Measurements from ENCODE around the gene SLC15A4.

SLC15A4 gene

DNA sequence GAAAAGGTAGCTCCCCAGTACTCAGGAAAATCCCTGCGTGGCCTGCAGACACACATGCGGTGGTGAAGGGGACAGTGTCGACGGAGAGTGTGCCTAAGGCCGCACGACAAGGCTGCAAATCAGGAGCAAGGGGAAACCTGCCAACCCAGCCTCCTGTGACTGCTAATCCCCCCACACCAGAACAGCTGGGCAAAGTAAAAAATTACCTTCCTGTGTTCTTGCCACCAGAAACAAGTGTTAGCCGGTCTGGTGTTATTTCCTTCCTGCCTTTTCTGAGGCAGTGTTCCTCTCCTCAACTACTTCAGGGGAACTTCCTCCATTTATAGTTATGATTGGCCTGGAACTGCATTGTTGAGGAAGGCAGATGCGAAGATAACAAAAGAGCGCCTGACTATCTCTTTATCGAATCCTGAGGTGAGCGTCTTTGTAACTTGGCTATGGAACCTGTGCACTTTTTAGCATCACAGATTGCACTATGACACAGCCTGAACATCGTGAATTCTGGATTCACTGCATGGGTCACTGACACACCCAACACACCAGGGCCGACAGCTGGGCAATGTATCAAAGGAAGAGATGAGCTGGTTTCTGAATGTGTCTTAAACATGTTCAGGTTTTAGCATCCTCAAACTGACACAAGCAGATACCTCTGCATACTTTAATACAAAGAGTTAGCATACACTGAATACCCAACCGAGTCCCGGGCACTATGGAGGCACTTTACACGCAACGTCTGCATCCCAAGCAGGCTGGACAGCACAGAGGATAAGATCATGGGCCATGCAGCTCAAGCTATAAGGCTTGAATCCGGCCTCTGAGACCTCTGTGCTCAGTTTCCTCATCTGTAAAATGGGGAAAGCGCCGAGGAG, 28.9 kb downstream of the SLC15A4 start:
- DNase-seq (ENCODE audit: low spot score) = peak; percentile 49

DNA sequence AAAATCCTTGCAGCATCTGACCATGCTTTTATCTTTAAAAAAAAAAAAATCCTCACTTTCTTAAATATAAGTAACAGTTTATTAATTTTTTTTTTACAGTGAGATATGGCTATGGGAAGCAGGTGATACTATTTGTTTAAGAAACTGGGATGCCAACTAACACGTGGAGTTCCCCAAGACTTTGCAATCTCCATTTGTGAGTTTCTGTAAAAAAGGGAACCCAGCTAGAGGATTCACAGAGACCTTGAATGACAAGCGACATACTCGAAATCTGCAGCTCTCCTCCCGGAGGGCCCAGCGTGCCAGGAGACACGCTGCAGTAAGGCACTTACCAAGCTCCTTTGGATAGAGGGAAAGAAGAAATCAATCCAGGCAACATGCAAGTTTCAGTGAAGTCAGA, 30.1 kb downstream of the SLC15A4 start:
- peak; percentile 33 for DNase-seq (ENCODE audit: low spot score)

DNA sequence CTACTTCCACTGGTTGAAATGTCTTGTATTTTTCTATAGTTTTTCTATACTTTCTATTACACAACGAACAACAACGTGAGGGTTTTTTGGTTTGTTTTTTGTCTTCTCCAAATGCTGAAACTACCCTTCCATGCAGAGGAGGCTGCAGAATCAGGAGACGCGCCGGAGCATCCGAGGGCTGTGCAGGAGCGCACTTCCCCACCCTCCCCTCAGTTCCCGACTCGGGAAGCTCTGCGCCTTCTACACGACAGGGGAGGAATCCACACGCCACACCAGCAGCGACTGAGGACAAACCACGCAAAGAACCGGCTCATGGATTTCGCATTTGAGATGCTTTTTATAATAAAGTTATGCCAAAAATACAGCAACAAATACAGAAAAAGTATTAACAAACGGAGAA, 30.9 kb downstream of the SLC15A4 start:
- DNase-seq (ENCODE audit: low spot score) = no peak

DNA sequence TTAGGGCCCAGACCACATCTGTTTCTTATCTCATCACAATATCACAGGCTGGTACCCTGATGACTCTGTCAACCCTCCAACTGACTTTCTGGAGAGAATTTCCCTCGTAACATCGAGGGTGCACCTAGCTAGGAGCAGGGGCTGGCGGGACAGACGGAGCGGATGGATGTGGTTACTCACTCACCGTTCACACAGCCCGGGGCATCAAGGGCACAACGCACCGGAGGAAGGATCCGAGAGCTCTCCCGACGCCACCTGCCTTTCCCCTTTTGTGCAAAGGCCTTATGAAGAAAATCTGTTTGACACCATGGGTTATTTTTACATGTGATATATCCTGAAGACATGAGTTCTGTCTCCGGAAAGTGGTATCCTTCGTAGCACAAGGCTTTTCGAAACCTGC, 31.4 kb downstream of the SLC15A4 start:
- no peak for DNase-seq (ENCODE audit: low spot score)

DNA sequence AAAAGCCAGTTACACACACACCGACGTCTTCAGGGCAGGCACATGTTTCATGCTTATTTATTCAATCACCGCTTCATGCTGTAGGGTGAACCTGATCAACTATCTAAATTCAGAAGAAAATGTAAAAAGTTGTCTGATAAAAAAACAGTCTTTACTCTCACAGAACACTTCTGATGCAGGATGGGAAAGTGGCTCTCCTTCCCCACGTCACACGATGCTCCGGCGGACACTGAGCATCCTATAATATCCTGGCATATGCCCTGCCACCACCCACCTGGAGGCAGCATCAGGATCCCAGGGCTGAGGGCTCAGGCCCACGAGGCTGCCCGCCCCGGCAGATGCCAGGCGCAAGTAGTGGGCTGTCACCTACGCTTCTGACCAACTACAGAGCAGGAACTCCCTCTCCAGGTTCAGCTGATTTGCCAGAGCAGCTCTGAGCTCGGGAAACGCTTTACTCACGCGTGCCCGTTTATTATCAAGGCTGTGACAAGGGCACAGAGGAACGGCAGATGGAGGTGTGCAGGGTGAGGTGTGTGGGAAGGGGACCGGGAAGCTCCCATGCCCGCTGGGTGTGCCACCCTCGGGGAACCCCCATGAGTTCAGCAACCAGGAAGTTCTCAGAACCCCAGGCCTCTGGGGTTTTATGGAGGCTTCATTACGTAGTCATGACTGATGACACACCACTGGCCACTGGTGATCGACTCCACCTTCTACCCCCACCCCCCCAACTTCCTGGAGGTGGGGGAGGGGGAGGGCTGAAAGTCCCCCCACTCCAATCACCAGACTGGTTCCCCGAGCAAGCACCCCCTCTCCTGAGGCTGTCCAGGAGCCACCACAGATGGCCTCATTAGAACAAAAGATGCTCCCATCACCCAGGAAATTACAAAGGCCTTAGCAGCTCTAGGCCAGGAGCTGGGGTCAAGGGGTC, 32.1 kb downstream of the SLC15A4 start:
- no peak for DNase-seq (ENCODE audit: low spot score)

DNA sequence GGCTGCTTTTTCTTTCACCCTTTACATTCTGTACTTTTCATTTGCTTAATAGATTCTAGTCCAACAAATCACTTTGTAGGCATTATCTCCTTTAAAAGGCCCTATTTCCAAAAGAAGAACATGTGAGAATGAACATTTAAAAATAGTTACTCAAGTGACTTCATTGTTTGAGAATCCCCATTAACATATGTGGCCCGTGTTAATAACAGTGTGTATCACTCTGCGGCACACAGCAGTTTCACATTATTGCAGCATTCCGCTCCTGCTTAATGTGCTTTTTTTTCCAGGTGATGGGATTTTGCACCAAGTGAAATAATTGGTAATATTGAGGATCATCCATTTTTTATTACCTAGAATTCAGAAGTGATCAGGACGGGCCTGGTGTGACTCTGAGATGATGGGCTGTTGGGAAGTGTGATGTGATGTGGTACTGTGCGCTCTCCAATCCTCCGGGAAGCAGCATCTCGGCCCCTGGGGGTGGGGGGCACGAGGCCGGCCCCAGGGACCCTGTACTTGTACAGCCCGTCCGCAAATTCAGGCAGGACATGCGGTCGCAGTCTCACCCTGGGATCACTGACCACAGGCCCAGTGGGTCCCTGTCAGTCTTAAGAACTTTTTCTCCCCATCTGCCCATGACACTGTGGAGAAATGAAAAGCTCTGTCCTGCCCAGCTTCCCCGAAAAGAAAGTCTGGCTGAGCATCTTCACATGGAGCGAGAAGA, 32.9 kb downstream of the SLC15A4 start:
- no peak for DNase-seq (ENCODE audit: low spot score)

DNA sequence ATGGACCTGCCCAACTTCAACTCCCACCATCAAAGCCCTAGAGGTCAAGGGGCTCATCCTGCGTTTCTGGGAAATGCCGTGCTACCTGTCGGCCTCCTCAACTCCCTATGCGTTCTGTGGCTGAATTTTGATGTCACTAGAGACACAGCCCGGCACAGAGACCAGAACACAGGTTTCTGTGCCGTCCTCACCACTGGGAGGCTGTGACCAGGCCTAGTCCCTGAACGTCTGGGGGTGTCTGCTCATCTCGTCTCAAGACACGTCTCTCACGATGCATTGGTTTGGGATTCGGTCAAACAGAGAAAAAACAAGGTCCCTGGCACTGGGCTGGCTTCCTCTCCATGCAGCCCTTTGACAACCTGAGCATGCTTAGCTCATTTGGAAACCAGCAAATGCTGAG, 33.5 kb downstream of the SLC15A4 start:
- no peak for DNase-seq (ENCODE audit: low spot score)

DNA sequence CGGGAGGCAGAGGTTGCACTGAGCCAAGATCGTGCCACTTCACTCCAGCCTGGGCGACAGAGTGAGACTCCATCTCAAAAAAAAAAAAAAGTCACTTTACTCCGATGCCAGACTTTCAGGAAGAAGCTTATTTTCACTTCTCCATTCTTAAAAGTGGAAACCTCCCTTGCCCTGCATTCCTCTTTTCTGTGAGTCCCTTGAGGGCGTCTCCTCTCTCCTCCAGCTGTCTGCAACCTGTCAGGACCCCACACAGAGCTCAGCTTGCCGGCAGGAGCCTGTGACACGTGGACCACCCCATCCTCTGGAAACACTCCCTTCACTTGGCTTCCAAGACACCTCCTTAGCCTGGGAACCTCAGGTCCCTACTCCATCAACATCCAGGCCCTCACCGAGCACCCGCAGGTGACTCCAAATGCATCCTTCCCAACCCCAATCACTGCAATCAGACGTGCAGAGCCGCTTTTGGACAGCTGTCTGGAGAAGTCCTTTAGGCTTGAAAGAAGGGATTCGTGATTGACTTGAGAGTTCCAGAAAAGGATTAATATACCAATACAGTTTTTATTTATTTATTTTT, 34.3 kb downstream of the SLC15A4 start:
- peak; percentile 48 for DNase-seq (ENCODE audit: low spot score)

DNA sequence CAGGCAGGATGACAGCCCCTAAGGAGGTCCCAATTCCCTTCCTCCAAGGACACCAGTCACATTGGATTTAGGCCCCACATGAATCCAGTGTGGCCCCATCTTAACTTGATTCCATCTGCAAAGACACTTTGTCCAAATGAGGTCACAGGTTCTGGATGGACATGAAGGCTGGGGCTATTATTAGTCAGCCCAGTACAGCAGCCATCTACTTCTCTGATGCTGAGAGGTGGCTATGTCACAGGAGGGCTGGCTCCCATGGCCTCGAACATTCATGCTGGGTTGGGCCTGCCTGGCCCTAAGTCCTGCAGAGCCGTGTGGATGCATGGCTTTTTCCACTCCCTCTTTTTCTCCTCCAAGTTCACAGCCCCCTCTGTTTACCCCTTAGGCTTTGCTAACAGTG, 35.9 kb downstream of the SLC15A4 start:
- no peak for DNase-seq (ENCODE audit: low spot score)

DNA sequence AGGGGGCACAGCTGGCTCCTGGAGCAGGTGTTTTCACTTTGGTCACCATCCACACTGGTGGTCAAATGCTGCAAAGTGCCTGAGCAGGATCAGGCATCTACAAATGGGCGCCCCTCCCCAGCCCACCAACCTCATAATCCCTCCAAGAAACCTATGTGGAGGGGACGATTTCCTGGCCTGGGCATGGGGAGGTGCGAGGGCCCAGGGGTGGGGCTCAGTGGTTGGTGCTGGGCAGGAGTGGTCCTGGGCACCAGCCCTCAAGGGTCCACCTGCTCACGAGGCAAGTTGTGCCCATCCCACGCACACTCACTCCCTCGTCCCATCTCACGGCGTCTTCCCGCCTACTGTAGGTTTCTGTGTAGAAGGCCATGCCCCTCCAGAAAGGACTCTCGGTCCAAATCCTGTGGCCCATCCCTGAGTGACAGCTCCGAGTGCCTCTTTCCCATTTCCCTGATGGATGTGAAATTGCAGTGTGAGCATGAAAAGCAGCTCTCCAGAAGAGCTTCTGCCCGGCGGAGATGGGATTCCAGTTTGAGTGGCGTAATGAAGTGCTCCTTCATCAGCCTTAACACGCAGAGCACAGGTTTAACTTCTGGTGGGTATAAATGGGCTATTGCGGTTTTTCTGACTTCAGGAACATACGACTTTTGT, 36.9 kb downstream of the SLC15A4 start:
- no peak for DNase-seq (ENCODE audit: low spot score)

DNA sequence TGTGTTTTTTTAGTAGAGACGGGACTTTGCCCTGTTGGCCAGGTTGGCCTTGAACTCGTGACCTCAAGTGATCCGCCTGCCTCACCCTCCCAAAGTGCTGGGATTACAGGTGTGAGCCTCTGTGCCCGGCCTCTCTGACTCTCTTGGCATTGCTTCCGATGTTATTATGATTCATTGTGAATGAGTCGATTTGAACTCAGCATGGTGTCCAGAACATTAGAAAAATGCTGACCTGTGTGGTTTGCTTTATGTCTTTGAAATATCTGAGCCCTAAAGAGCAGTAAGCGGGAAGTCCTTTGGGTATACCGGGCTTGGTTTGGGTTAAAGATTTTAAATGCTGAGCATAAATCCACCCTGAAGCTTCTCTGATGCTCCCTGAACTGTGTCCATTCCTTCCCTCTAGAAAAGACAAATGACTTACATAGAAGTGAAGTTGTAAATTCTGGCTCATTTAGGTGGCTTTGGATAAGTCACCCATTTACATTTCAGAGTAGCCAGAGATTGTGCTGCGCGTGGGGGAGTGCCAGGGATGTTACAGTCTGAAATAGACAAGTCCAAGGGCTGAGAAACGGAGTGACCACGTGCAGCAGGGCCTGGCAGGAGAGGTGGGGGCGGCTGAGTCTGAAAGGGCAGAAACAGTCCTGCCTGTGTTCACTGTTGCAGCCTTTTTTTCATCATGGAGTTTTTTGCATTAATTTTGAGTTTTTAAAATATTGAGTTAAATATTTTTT, 39.6 kb downstream of the SLC15A4 start:
- no peak for DNase-seq (ENCODE audit: low spot score)

DNA sequence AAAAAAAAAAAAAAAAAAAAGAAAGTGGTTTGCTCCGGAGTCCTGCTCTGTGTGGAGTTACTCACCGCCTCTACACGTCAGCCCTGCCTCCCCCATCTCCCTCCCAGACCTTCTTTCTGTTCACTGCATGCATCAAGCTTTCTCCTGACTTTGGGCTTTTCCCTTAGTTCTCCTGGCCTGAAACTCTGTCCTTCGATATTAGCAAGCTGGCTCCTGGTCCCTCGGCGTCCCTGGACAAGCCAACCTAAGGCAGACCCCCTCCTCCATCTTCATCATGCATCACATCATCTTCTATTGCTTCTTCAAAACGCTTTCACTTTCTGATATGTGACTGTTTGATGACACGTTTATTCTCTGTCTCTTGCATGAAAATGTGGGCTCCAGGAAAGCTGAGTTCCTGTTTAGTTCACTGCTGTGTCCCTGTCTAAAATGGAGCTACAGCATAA, 40.6 kb downstream of the SLC15A4 start:
- DNase-seq (ENCODE audit: low spot score) = no peak

DNA sequence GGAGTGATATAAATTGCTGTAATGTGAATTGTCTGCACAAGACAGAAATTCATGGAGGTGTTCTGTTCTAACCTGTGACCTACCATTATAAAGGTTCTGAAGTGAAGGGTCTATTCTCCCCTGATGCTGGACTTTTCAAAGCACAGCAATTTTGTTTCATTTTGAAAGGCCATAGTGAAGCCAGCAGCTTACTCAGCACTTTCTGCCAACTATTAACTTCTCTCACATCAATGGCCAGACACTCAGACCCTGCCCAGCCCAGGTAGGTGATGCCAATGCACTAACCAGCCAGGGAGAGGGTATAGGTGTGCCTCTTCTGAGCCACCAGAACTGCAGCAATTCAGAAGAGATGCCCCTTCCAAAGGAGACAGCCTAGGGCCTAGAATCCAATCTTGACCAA, 43.9 kb downstream of the SLC15A4 start:
- DNase-seq (ENCODE audit: low spot score) = no peak

DNA sequence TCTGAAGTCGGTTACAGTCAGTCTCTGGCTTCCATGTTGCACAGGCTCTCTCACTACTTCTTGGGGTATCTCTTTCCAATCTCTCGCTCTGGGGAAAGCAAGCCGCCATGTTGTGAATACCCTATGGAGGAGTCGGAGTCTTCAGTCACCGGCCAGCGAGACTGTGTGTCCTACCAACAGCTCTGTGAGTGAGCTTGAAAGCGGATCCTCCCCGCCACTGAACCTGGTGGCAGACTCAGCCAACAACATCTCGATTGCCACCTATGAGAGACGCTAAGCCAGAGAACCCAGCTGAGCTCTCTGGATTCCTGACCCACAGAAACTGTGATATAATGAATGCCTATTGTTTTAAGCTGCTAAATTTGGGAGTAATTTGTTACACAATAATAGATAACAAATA, 51.5 kb downstream of the SLC15A4 start:
- no peak for DNase-seq (ENCODE audit: low spot score)

DNA sequence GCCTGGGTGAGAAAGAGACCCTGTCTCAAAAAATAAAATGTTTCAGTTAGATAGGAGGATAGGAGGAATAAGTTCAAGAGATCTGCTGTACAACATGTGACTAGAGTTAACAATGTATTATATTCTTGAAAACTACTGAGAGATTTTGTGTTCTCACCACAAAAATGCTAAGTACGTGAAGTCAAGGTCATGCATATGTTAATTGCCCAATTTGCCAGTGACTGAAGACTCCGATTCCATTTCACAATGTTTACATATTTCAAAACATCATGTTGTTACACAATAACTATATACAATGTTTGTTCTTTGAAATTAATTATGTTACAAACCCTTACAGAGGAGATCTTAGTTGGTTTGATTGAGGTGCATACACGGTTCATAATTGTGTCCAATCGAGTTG, 52.1 kb downstream of the SLC15A4 start:
- no peak for DNase-seq (ENCODE audit: low spot score)

DNA sequence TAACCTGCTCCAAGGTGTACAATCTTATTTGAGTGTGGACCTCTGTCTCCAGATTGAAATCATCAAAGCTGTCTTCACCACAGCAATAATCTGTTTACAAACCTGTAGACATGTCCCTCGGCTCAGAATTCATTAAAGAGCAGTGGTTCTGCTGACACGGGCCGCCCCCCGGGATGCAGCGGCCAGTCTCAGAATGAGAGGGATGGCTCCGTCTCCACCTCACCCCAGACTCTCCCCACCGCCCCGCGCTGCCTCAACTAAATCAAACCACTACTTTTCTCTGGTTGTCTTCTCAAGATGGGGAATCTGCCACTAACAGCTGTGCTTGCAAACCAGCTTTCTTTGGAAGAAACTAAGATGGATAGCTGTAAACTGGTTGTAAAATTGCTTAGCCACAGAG, 56.2 kb downstream of the SLC15A4 start:
- no peak for DNase-seq (ENCODE audit: low spot score)

DNA sequence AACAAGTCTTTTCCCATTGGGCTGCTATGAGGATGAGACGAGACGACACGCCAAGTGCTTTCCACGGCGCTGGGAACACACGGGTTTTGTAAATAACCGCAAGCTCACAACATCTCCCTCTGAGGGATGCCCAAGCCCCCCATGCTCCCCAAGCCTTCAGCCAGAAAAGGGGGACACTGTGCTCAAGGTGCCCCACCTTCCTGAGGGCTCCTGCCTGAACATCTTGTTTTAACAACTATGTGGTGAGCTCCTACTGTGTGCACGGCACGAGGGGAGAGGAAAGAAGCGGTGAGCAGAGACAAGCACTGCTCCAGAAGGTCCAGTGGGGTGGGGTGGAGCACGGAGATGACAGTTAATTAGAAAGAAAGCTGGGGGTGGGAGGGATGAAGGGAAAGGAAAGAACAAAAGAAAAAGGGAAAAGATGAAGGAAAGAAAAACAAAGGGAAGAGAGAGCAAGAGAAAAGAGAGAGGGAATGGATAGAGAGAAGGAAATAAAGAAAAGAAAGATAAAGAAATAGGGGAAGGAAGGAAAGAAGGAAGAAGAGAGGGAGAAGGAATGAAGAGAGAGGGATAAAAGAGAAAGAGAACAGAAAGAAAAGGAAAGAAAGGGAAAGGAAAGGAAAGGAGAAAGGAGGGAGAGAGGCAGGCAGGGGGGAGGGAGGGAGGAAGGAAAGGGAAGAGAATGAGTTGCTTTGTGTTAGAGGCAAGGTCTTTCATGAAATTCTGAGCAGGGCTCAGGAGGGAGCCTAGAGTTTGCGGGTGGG, 56.8 kb downstream of the SLC15A4 start:
- DNase-seq (ENCODE audit: low spot score) = no peak

DNA sequence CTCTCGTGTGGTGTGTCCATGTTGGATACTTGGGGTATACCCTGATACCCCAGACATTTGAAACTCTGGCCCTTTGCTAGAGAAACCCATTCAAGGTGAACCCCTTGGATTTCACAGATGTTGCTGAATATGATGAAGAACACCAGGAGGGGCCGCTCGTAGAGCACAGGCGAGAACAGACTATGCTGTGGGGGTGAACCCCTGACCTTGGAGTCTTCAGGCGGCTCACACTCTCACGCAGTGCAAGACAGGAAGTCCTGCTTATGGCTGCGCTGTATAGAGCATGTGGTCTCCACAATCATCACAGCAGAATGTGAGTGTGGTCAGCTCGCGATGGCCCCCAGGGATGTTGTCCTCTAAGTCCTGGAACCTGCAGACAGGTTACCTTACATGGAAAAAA, 60.4 kb downstream of the SLC15A4 start:
- DNase-seq (ENCODE audit: low spot score) = no peak

DNA sequence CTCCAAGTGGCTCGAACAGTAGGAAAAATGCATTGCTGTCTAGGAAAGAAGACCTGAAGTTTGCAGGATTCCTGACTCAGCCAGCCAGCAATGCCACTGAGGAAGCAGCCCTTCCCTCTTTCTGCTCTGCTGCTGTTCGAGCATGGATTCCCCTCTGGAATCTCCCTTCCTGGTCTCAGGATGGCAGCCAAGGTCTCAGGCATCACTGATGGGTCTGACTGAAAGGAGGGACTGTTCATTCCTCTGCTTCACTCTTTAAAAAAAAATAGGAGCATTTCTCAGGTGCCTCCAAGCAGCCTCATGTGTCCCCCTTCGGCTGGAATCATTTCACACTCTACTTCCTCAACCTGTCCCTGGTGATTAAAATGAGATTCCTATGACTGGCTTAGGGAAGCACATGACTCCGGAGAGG, 62.4 kb downstream of the SLC15A4 start:
- no peak for DNase-seq (ENCODE audit: low spot score)

DNA sequence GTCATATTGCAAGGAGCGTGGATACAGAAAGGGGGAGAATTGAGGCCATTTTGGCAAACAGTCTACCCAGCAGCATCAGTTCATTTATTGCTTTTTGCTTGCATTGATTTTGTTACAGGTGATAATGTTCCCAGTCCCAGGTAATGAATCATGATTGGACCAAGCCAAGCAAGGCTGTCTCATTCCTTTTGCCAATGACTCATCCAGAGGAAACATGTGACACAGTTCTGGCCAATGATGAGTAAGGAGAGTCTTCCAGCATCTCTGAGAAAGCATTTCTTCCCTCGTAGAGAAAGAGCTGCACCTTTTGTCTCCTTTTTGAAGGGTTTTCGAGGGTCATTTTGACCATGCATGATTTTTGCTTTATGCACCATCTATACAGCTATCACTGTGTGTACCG, 68.2 kb downstream of the SLC15A4 start:
- no peak for DNase-seq (ENCODE audit: low spot score)
